Stimulated activated CD4-positive, alpha-beta T cell treated with anti-CD3 and anti-CD28 coated beads, TNF-alpha, amount 100 ng/mL, for 48 hours (primary cell): ENCODE results near the gene KLHL40.

Source experiments
- DNase-seq, 3 donors: peaks; one replicate each; pipeline ENCODE4 v3.0.0-alpha.2; 2020; ENCODE audit warnings: low read depth in 3 of 3

The KLHL40 gene

GRCh38 chr3:42685363-42685881 is at the start of gene KLHL40:
TSS of gene KLHL40 (plus strand) at chr3:42685537. CDS start at chr3:42685619, 82 bp downstream.
- no peak for DNase-seq

DNA sequence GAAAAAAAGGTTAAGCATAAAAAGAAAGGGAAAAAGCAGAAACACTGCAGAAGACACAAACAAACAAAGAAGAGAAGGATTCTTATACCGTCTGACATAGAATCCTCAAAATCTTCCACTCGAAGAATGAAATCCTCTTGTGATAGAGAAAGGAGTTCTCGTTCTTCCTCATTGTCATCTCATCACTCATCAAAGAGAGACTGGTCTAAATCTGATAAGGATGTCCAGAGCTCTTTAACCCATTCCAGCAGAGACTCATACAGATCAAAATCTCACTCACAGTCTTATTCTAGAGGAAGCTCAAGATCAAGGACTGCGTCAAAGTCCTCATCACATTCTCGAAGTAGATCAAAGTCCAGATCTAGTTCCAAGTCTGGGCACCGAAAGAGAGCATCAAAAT is 48.3 kb upstream of the KLHL40 start:
- DNase-seq, result no peak

DNA sequence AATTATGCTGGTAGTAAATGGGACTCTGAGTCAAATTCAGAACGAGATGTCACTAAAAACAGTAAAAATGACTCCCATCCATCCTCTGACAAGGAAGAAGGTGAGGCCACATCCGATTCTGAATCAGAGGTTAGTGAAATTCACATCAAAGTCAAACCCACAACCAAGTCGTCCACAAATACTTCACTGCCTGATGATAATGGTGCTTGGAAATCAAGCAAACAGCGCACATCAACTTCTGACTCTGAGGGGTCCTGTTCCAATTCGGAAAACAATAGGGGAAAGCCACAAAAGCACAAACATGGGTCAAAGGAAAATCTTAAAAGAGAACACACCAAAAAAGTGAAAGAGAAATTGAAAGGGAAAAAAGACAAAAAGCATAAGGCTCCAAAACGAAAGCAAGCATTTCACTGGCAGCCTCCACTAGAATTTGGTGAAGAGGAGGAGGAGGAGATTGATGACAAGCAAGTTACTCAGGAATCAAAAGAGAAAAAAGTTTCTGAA is 46.9 kb upstream of the KLHL40 start:
- DNase-seq, result peak in 2 of 3 donors; percentile 21 to 36

GRCh38 chr3:42639192-42639591 is 46.1 kb upstream of the KLHL40 start:
- no peak for DNase-seq

DNA sequence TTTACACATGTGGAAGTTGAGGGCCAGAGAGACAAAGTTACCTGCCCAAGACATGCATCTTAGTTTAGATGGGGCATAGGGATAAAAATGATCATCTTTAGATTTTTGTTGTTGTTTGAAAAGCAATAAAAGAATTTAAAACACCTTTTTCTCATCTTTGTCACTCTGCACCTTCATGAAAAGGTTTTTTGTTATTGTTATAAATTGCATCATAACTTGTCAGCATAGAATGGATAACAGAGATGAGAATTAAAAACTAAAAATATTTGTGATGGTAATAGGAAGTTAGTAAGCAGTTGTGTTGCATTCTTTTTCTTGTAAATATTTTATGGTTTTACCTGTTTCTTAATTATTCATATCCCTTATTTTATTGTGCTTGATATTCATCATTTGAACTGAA is 45.2 kb upstream of the KLHL40 start:
- DNase-seq, result no peak

DNA sequence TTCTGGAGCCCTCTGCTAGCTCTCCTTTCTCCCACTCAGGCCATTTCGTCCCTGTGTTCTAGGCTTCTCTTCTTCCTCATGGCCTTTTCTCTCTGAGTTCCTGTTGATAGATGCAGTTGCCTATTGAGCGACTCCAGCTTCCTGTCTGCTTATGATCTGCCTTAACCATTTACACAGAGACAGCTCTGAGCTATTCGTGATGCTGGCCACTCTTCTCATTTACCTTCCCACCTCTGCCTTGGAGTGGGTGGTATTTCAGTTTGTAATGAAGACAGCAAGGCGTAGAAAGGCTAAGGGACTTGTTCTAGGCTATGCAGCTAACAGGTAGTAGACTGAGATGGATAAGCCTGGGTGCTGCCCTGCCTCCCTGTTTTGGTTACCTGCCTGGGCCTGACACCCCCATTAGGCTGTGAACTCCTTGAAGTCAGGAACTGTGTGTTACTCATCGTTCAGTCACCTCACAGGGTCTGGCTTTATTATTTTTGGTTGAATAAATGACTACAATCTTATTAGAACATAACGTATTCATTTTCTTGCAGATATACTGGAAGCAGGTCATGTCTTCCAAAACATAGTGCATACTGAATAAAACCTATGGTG is 44.5 kb upstream of the KLHL40 start:
- DNase-seq, result no peak

DNA sequence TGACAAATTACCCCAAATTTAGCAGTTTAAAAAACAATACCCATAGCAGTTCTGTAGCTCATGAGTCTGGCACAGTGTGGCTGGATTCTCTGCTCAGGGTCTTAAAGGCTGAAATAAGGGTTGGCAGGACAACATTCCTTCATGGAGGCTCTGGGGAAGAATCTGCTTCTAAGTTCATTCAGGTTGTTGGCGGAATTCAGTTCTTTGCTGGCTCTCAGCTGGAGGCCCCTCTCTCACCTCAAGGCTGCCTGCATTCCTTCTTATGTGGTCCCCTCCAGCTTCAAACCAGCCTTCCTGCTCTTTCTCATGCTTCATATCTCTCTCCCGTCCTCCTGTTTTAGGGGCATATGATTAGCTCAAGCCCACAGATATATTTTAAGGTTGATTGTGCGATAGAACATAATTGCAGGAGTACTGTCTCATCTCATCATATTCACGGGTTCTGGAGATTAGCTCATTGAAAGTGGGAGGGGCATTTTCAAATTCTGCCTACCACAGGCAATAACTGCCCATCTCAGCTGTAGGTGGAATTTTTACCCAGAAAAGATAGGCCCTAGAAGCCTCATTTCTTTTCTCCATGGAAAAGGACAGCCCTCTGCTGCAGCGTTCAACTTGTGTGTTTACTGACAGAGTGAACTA is 37.4 kb upstream of the KLHL40 start:
- DNase-seq, result no peak

GRCh38 chr3:42649006-42649405 is 36.3 kb upstream of the KLHL40 start:
- DNase-seq, result no peak

GRCh38 chr3:42649783-42650182 is 35.6 kb upstream of the KLHL40 start:
- DNase-seq, result no peak

GRCh38 chr3:42651248-42652091 is 33.9 kb upstream of the KLHL40 start:
- no peak for DNase-seq

DNA sequence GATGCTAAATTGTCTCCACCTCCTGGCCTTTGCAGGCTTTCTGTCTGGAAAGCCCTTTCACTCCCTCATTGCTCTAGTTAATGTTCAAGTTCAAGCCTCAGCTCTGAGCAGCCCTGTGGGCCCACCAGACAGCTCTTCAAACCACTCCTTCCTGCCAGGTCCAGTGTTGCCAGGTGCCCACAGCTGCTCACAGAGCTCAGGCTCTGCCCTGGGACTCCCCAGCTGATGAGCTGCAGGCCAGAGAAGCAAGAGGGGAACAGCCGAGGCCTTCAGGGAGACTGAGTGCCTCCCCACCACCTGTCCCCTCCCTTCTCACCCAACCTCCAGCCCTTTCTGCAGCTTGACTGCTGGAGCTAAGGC is 33.1 kb upstream of the KLHL40 start:
- no peak for DNase-seq

DNA sequence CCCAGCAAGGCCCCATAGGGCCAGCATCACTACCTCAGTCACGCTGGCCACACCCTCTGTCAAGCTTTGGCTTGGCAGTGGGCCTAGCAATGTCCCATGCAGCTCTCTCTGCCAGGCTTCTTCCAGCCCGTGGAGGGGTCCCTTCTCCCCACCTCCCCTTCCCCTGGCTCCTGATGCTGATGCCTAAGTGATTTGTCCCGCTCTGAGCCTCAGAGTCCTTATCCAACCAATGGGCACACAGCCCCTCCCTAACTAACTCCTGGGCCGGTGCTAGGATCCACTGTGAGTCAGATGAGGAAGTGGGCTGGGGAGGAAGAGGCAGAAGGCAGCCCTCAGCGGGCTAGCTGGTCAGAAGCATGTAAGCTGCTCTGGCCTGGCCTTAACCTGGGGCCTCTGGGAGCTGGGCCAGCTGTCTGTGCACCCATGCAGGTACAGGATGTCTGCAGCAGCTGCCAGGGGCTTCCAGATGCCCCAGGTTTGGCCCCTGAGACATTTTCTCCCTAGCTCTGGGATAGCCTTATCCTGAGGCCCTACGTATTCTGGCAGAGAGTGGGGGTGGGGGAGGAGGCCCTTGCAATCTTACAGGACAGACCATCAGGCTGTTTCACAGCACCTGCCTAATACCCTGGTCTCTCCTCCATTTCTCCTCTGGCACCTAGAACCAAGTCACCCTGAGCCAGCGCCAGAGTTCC is 32.6 kb upstream of the KLHL40 start:
- DNase-seq, result no peak

GRCh38 chr3:42653303-42653559 is 32.1 kb upstream of the KLHL40 start:
- DNase-seq, result no peak

GRCh38 chr3:42653560-42654330 is 31.6 kb upstream of the KLHL40 start, which contains the start of gene ZBTB47:
TSS of gene ZBTB47 (plus strand) at chr3:42653697. CDS start at chr3:42658356, 4,659 bp downstream.
- DNase-seq, result no peak

DNA sequence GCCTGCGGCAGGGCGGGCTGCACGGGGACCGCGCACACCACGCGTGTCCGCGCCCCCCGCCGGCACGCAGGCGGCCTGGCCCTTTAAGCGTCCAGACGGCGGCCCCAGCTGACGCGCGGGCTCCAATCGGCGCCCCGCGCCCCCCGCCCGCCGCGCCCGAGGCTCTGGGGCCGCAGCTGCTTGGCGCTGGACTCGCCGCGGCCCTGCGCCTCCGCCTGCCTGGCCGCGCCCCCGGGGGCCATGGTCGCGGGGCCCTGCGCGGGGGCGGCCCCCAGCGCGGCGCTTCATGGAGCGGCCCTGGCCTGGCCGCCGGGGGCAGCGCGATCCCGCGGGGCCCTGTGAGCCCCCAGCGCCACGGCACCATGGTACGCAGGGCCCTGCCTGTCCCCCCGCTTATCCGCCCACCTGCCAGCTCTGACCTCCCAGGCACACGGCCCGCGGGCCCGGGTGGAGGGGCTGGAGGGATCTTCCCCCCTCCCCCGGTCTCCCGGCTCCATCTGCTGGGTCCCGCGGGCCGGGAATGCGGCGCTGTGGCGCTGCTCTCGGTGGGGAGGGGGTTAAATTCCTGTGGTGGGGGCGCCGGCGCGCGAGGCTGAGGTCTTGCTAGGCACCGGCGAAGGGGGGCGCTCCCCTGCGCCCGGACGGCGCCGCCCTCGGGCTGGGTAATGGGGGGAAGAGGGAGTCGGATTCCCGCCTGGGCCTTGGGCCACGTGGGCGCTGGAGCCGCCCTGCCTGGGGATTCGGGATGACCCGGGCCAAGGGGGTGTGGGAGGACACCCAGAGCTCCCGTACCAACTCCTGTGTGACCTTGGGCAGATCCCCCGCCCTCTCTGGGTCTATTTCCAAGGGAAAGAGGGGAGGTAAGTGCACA is 30.8 kb upstream of the KLHL40 start:
- DNase-seq, result no peak

- no peak for DNase-seq
These were observed 29.9 kb upstream of the KLHL40 start for GRCh38 chr3:42655331-42655888.

DNA sequence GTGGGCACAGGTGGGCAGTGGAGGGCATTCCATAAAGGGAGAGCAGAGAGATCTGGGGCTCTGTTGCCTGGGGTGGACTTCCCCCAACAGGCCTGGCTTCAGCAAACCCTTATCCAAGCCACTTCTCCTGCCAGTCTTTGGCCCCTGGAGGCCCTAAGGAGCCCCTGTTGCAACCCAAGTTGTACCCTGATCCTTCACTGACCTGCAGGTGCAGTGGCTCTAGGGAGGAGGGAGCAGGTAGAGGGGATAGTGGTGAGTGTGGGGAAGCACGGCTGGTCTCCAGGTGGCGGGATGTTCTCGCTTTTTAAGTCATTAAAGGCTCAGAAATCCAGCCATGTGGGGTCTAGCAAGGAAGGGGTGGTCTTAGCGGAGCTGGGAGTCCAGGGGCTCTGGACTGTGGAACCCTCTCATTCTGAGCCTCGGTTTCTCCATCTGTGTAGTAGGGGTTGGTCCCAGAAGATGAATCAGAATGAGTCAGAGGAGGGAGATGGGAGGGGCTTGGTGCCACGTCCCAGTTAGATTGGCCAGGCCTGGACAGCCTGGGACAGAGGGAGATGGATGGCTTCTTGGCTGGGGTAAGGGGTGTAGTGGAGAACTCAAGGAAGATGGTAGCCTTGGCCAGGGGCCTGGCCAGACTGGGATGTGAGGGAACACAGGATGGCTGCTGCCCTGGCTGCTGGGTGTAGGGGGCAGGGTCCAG is 29.2 kb upstream of the KLHL40 start:
- no peak for DNase-seq

DNA sequence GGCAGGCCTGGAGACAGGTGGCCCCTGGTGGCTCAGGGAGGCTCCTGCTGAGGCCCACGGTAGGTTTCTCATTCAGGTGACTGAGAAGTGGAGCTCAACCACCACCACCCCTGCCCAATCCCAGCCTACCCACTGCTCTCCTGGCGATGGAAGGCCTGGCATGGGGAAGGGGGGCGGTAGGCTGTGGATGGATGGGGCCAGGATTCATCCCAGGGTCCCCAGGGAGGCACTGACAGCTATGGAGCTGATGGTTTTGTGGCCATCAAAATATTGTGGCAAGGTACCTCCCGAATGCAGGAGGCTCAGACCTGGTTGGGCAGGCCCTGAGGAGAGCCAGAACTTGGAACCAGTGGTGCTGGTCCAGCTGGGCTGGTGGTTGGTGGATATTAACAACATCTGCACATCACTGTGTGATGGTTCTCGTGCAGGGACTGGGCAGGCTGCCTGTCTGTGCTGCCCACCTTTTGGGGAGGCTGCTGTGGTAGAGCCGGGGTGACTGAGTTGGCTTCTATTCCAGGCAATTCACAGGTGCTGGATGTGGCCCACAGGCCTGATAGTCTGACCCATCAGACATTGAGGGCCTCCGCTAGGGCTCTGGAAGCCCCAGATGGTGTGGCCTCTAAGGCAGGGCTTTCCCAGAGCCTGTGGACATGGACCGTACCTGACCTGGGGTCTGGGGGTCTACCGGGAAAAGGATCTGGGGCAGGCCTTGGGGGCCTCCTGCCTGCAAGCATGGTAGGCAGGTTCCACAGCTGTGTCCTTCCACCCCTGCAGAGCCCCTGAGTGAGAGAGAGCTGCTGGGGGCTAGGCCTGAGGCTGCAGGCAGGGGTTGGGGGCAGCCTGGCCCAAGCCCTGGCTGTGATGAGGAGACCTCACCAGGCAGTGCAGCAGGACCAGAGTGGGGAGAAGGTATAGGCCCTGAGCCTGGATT is 28.4 kb upstream of the KLHL40 start:
- no peak for DNase-seq
